SK-N-SH (cell line): ENCODE measurements around the gene TMEM123. TPM values are rescaled to one million over a fixed set of nuclear protein-coding genes. Genes with fewer than 3 reads are reported as not detected.

Experiments used
- CTCF ChIA-PET: fragments of 300-600, 350-600 bp; formaldehyde crosslinking; extraction: SDS; loops from one replicate; lab custom pipeline; 2021; lab: Yijun Ruan, JAX
- POLR2A ChIA-PET: fragments of 350-600 bp; sonication (Branson Sonifier 250); formaldehyde crosslinking; extraction: SDS; loops from one replicate; lab custom pipeline; 2020; ENCODE audit warnings: antibody characterized with exemption, inconsistent platforms; lab: Yijun Ruan, JAX
- DNase-seq: peaks from one replicate; pipeline ENCODE4 v3.0.0; 2012
- H2AFZ ChIP-seq: fragments of 200-600 bp; sonication (generic); 2 replicates; pipeline ENCODE4 v1.8.1; 2016; ENCODE audit warnings: antibody characterized with exemption, mild to moderate bottlenecking, low read depth
- H3F3A ChIP-seq: fragments of 200-600 bp; sonication (generic); replicated peaks from 2 replicates; pipeline ENCODE3; 2016; ENCODE audit warnings: antibody characterized with exemption, mild to moderate bottlenecking; ENCODE audit not compliant: insufficient read depth
- H3K27ac ChIP-seq, 2 experiments: fragments of 200-500 bp in 1 of 2; fragments of 200-600 bp in 1 of 2; sonication (Bioruptor generic) in 1 of 2; sonication (generic), shearing (Covaris generic) in 1 of 2; 2 replicates each; pipeline versions ENCODE4 v1.5.1 to v1.6.1; 2014 to 2016; ENCODE audit warnings: low read depth in 2 of 2, inconsistent platforms in 1 of 2, low read length in 1 of 2, mild to moderate bottlenecking in 1 of 2, mixed read lengths in 1 of 2
- H3K27me3 ChIP-seq: fragments of 200-600 bp; sonication (generic), shearing (Covaris generic); 2 replicates; pipeline ENCODE4 v1.6.1; 2016; ENCODE audit warnings: mixed run types; ENCODE audit not compliant: insufficient read depth
- H3K36me3 ChIP-seq, 2 experiments: fragments of 200-500 bp in 1 of 2; fragments of 200-600 bp in 1 of 2; sonication (Bioruptor generic) in 1 of 2; sonication (generic) in 1 of 2; replicated peaks in 1 of 2; 2 replicates each; pipeline versions ENCODE3 to v1.5.1; 2014 to 2016; ENCODE audit warnings: low read length in 1 of 2, mild to moderate bottlenecking in 1 of 2; ENCODE audit not compliant: insufficient read depth in 2 of 2, control insufficient read depth in 1 of 2
- H3K4me1 ChIP-seq, 2 experiments: fragments of 200-500 bp in 1 of 2; fragments of 200-600 bp in 1 of 2; sonication (Bioruptor generic) in 1 of 2; sonication (generic), shearing (Covaris generic) in 1 of 2; 2 replicates each; pipeline versions ENCODE4 v1.5.1 to v1.6.1; 2014 to 2016; ENCODE audit warnings: low read depth in 1 of 2, low read length in 1 of 2, mixed run types in 1 of 2; ENCODE audit not compliant: insufficient read depth in 2 of 2, control insufficient read depth in 1 of 2
- H3K4me2 ChIP-seq: fragments of 200-600 bp; sonication (generic), shearing (Covaris generic); 2 replicates; pipeline ENCODE4 v1.6.1; 2017; ENCODE audit warnings: mixed run types
- H3K4me3 ChIP-seq, 2 experiments: fragments of 200-500 bp in 1 of 2; fragments of 200-600 bp in 1 of 2; sonication (Bioruptor generic) in 1 of 2; sonication (generic), shearing (Covaris generic) in 1 of 2; 2 replicates each; pipeline versions ENCODE4 v1.5.1 to v1.8.1; 2014 to 2016; ENCODE audit warnings: low read depth in 2 of 2, inconsistent platforms in 1 of 2, low read length in 1 of 2, mild to moderate bottlenecking in 1 of 2, mixed read lengths in 1 of 2, moderate library complexity in 1 of 2
- H3K79me2 ChIP-seq: fragments of 200-600 bp; sonication (generic); 2 replicates; pipeline ENCODE4 v1.8.1; 2017; ENCODE audit warnings: mild to moderate bottlenecking; ENCODE audit not compliant: insufficient read depth
- H3K9ac ChIP-seq: fragments of 200-600 bp; sonication (generic); 2 replicates; pipeline ENCODE4 v1.6.1; 2017; ENCODE audit warnings: mixed run types
- H3K9me2 ChIP-seq: fragments of 200-600 bp; sonication (generic); 2 replicates; pipeline ENCODE4 v1.6.1; 2017; ENCODE audit warnings: mixed run types
- H3K9me3 ChIP-seq: fragments of 200-600 bp; sonication (generic); 2 replicates; pipeline ENCODE4 v1.6.1; 2017; ENCODE audit warnings: mixed run types, mild to moderate bottlenecking, moderate library complexity
- H4K20me1 ChIP-seq: fragments of 200-600 bp; sonication (generic); 2 replicates; pipeline ENCODE4 v1.6.1; 2017; ENCODE audit warnings: mild to moderate bottlenecking, mixed run types; ENCODE audit not compliant: insufficient read depth
- EP300 ChIP-seq, 2 experiments: IDR thresholded peaks; 2 replicates each; pipeline versions ENCODE4 v1.4.0 to v1.6.1; 2012; ENCODE audit warnings: borderline replicate concordance in 1 of 2, low read depth in 1 of 2, low read length in 1 of 2
- FOSL2 ChIP-seq: IDR thresholded peaks from 2 replicates; pipeline ENCODE4 v1.4.0; 2012; ENCODE audit warnings: low read depth, mild to moderate bottlenecking, moderate library complexity, borderline replicate concordance
- GABPA ChIP-seq: IDR thresholded peaks from 2 replicates; pipeline ENCODE4 v1.4.0; 2012; ENCODE audit warnings: low read depth, mild to moderate bottlenecking
- GATA2 ChIP-seq: sonication (generic); formaldehyde crosslinking; IDR thresholded peaks from 2 replicates; pipeline ENCODE4 v1.5.0; 2020; ENCODE audit warnings: mild to moderate bottlenecking, missing genetic modification reagents
- JUND ChIP-seq: IDR thresholded peaks from 2 replicates; pipeline ENCODE4 v1.4.0; 2012
- MXI1 ChIP-seq: IDR thresholded peaks from 2 replicates; pipeline ENCODE4 v1.6.1; 2012; ENCODE audit warnings: mild to moderate bottlenecking, low read depth, low read length, improper control_type of control experiment
- NRF1 ChIP-seq: IDR thresholded peaks from 2 replicates; pipeline ENCODE4 v1.6.1; 2012; ENCODE audit warnings: low read depth, mild to moderate bottlenecking, low read length
- POLR2AphosphoS5 ChIP-seq: IDR thresholded peaks from 2 replicates; pipeline ENCODE4 v1.6.1; 2012; ENCODE audit warnings: low read depth, low read length
- RAD21 ChIP-seq: IDR thresholded peaks from 2 replicates; pipeline ENCODE4 v1.6.1; 2012; ENCODE audit warnings: mild to moderate bottlenecking, low read length
- TCF12 ChIP-seq: IDR thresholded peaks from 2 replicates; pipeline ENCODE4 v1.4.0; 2012
- TEAD4 ChIP-seq: IDR thresholded peaks from 2 replicates; pipeline ENCODE4 v1.4.0; 2012; ENCODE audit warnings: mild to moderate bottlenecking, borderline replicate concordance; ENCODE audit not compliant: insufficient read depth
- WGBS: methylation state at CpG from one replicate; pipeline ENCODE4 v1.1.6; 2017; ENCODE audit warnings: low lambda C conversion rate; 5-methylcytosine and 5-hydroxymethylcytosine counted together
- polyA plus RNA-seq, 3 experiments: library from polyadenylated mRNA; depleted of rRNA; stranded (reverse); fragments of >200 nt; gene quantifications; 2 replicates each; pipeline ENCODE4 v1.2.3, GENCODE V29; 2012
- TF ChIP-seq, protein P1 (sequence below): IDR thresholded peaks from 2 replicates; pipeline ENCODE4 v1.4.0; 2012; ENCODE audit warnings: low read depth, borderline replicate concordance
- TF ChIP-seq, protein P2 (sequence below): IDR thresholded peaks from 2 replicates; pipeline ENCODE4 v1.6.1; 2012; ENCODE audit warnings: mild to moderate bottlenecking, low read depth, low read length, moderate library complexity
- TF ChIP-seq, protein P3 (sequence below): IDR thresholded peaks from 2 replicates; pipeline ENCODE4 v1.4.0; 2012; ENCODE audit warnings: low read depth, borderline replicate concordance
- TF ChIP-seq, protein P4 (sequence below): fragments of 150-350 bp; IDR thresholded peaks from 2 replicates; pipeline ENCODE4 v1.6.1; 2017; ENCODE audit warnings: antibody characterized with exemption, low read length, low read depth, borderline replicate concordance

TMEM123 gene
- polyA plus RNA-seq, 1 of the 3 experiments (the other 2 are of a cell fraction): 86.1 TPM

DNA sequence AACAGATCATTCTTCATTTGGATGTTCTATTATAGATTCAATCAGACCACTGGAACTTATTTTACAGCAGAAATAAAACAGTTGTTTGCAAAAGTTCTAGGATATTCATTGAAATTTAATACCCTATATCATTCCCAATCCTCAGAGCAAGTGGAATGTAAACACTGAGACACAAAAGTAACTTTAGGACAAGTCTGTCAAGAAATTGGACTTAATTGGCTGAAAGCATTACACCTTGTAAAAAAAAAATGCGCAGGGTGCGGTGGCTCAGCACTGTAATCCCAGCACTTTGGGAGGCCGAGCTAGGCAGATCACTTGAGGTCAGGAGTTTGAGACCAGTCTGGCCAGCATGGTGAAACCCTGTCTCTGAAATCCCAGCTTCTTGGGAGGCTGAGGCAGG, 29.9 kb upstream of the TMEM123 start:
- Histone ChIP-seq H3K9me2 (no peaks in the 10 kb centered on the region), H3K36me3 (no peaks in the 10 kb centered on the region), H3K9ac (no peak overlapping the region), H3K4me3 (no peak overlapping the region), H3K79me2 (no peaks in the 10 kb centered on the region), H3K4me1 (no peaks in the 10 kb centered on the region), H3K27me3 (no peaks in the 10 kb centered on the region), H3F3A (no peaks in the 10 kb centered on the region), H4K20me1 (no peaks in the 10 kb centered on the region), H3K9me3 (no peaks in the 10 kb centered on the region), H2AFZ (no peak overlapping the region), H3K27ac (no peak overlapping the region), H3K4me2 (no peak overlapping the region)
- 89% methylated on average over 3 of the region's 3 CpGs for WGBS
- ChIA-PET POLR2A (no interaction called here), CTCF (interaction anchor here (1.4 kb wide), 1 partner anchor 141 kb away, joined by 3 read pairs; no protein-coding TSS in a partner anchor)
- TF ChIP-seq GATA2 (CRISPR knock-in tag) (no peak), TEAD4 (no peak), FOSL2 (no peak), NRF1 (no peak), JUND (no peak), TCF12 (no peak), RAD21 (no peak)
- TF ChIP-seq, protein P1, sequence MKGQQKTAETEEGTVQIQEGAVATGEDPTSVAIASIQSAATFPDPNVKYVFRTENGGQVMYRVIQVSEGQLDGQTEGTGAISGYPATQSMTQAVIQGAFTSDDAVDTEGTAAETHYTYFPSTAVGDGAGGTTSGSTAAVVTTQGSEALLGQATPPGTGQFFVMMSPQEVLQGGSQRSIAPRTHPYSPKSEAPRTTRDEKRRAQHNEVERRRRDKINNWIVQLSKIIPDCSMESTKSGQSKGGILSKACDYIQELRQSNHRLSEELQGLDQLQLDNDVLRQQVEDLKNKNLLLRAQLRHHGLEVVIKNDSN: no peak
- TF ChIP-seq, protein P2, sequence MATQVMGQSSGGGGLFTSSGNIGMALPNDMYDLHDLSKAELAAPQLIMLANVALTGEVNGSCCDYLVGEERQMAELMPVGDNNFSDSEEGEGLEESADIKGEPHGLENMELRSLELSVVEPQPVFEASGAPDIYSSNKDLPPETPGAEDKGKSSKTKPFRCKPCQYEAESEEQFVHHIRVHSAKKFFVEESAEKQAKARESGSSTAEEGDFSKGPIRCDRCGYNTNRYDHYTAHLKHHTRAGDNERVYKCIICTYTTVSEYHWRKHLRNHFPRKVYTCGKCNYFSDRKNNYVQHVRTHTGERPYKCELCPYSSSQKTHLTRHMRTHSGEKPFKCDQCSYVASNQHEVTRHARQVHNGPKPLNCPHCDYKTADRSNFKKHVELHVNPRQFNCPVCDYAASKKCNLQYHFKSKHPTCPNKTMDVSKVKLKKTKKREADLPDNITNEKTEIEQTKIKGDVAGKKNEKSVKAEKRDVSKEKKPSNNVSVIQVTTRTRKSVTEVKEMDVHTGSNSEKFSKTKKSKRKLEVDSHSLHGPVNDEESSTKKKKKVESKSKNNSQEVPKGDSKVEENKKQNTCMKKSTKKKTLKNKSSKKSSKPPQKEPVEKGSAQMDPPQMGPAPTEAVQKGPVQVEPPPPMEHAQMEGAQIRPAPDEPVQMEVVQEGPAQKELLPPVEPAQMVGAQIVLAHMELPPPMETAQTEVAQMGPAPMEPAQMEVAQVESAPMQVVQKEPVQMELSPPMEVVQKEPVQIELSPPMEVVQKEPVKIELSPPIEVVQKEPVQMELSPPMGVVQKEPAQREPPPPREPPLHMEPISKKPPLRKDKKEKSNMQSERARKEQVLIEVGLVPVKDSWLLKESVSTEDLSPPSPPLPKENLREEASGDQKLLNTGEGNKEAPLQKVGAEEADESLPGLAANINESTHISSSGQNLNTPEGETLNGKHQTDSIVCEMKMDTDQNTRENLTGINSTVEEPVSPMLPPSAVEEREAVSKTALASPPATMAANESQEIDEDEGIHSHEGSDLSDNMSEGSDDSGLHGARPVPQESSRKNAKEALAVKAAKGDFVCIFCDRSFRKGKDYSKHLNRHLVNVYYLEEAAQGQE: no peak
- TF ChIP-seq, protein P3, sequence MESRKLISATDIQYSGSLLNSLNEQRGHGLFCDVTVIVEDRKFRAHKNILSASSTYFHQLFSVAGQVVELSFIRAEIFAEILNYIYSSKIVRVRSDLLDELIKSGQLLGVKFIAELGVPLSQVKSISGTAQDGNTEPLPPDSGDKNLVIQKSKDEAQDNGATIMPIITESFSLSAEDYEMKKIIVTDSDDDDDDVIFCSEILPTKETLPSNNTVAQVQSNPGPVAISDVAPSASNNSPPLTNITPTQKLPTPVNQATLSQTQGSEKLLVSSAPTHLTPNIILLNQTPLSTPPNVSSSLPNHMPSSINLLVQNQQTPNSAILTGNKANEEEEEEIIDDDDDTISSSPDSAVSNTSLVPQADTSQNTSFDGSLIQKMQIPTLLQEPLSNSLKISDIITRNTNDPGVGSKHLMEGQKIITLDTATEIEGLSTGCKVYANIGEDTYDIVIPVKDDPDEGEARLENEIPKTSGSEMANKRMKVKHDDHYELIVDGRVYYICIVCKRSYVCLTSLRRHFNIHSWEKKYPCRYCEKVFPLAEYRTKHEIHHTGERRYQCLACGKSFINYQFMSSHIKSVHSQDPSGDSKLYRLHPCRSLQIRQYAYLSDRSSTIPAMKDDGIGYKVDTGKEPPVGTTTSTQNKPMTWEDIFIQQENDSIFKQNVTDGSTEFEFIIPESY: no peak
- DNase-seq: no peak

DNA sequence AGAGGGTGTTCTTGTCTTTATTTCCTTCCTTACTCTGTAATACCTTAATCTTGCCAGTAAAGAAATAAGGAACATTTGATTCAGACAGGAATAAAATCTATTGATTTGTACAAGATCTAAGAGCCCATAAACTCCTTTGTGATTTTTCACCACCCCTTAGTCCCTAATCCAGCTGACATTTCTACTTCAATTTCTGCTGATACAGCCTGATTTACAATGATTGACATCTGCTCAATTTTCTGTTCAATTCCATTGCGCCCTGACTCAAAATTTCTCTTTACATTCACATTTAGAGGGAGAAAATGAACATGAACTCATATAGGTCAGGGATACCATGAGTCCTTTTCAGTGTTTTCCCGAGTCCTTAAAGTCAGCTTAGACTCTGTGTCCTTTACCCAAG, 27.2 kb upstream of the TMEM123 start:
- Histone ChIP-seq H2AFZ (peak overlapping the region; percentile 18; the same call in 1 of the 2 replicates), H3K9me3 (no peaks in the 10 kb centered on the region), H3K4me1 (peaks cover 0 to 13% of the 10 kb centered on the region in 2 experiments; a peak in 1 of 4 replicates), H3K36me3 (no peaks in the 10 kb centered on the region), H3K27ac (no peak overlapping the region), H3K9me2 (no peaks in the 10 kb centered on the region), H3K9ac (no peak overlapping the region), H3K4me3 (no peak overlapping the region), H4K20me1 (no peaks in the 10 kb centered on the region), H3F3A (no peaks in the 10 kb centered on the region), H3K27me3 (no peaks in the 10 kb centered on the region), H3K4me2 (no peak overlapping the region), H3K79me2 (no peaks in the 10 kb centered on the region)
- WGBS: 91% methylated on average over 2 of the region's 2 CpGs
- ChIA-PET CTCF (interaction anchor here (2.6 kb wide), 1 partner anchor 16 kb away, joined by 11 read pairs; no protein-coding TSS in a partner anchor), POLR2A (no interaction called here)
- no peak for DNase-seq
- no peak for TF ChIP-seq RAD21
- TF ChIP-seq, protein P2: no peak
- TF ChIP-seq MXI1: no peak
- TF ChIP-seq GABPA: no peak
- TF ChIP-seq POLR2AphosphoS5: no peak
- TF ChIP-seq, protein P4, sequence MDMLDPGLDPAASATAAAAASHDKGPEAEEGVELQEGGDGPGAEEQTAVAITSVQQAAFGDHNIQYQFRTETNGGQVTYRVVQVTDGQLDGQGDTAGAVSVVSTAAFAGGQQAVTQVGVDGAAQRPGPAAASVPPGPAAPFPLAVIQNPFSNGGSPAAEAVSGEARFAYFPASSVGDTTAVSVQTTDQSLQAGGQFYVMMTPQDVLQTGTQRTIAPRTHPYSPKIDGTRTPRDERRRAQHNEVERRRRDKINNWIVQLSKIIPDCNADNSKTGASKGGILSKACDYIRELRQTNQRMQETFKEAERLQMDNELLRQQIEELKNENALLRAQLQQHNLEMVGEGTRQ: no peak
- no peak for TF ChIP-seq EP300 (IDR thresholded peaks at IDR 0.05; ENCODE audit: borderline replicate concordance in 1 of 2, low read depth in 1 of 2, low read length in 1 of 2)
